GM12891 (cell line): ENCODE measurements around the gene GAS7. TPM values are rescaled to one million over a fixed set of nuclear protein-coding genes. Genes with fewer than 3 reads are reported as not detected.

Experiments
- DNase-seq: peaks from one replicate; pipeline ENCODE4 v3.0.0; 2011; ENCODE audit warnings: low spot score; ENCODE audit not compliant: insufficient read length
- FAIRE-seq: peaks from 2 replicates; lab custom pipeline; 2011; peaks lifted over from hg19 to GRCh38; lab: Jason Lieb, UNC
- PAX5 ChIP-seq: IDR thresholded peaks from 2 replicates; pipeline ENCODE4 v1.6.1; 2011; ENCODE audit warnings: low read length, moderate library complexity, mild to moderate bottlenecking; ENCODE audit not compliant: insufficient read depth, severe bottlenecking
- POLR2A ChIP-seq: IDR thresholded peaks from 2 replicates; pipeline ENCODE4 v1.6.1; 2011; ENCODE audit warnings: low read depth, low read length, control low read depth
- POLR2AphosphoS5 ChIP-seq: IDR thresholded peaks from 2 replicates; pipeline ENCODE4 v1.6.1; 2011; ENCODE audit warnings: low read depth, low read length, control low read depth
- POU2F2 ChIP-seq: IDR thresholded peaks from 2 replicates; pipeline ENCODE4 v1.6.1; 2011; ENCODE audit warnings: low read depth, mild to moderate bottlenecking, control low read depth, low read length, moderate library complexity
- SPI1 ChIP-seq: IDR thresholded peaks from 2 replicates; pipeline ENCODE4 v1.6.1; 2011; ENCODE audit warnings: low read depth, low read length, control low read depth
- TAF1 ChIP-seq: IDR thresholded peaks from 2 replicates; pipeline ENCODE4 v1.6.1; 2011; ENCODE audit warnings: low read depth, low read length, control low read depth
- polyA plus RNA-seq: library from polyadenylated mRNA; unstranded; fragments of >200 nt; gene quantifications from one replicate; pipeline ENCODE4 v1.2.1, GENCODE V29; 2012; ENCODE audit warnings: low read depth, missing spikeins, inconsistent platforms; ENCODE audit not compliant: missing spikeins

GAS7 gene
- polyA plus RNA-seq = 8.7 TPM

- FAIRE-seq = peak; percentile 79
These were observed at the start of gene GAS7 for GRCh38 chr17:10198509-10199249. Gene GAS7, minus strand, starts transcription at chr17:10198606.

GRCh38 chr17:10247810-10248209 is 49.4 kb upstream of the GAS7 start:
- no peak for TF ChIP-seq PAX5
- no peak for TF ChIP-seq TAF1
- no peak for TF ChIP-seq POU2F2
- TF ChIP-seq SPI1 = no peak
- no peak for TF ChIP-seq POLR2A
- TF ChIP-seq POLR2AphosphoS5 = no peak
- no peak for DNase-seq
- no peak for FAIRE-seq

More at GRCh38 chr17:10198509-10199249, at the start of gene GAS7:
- TF ChIP-seq POU2F2 (no peak), PAX5 (no peak), POLR2AphosphoS5 (no peak), SPI1 (no peak), TAF1 (no peak), POLR2A (no peak)
- peak; percentile 70 for DNase-seq

DNA sequence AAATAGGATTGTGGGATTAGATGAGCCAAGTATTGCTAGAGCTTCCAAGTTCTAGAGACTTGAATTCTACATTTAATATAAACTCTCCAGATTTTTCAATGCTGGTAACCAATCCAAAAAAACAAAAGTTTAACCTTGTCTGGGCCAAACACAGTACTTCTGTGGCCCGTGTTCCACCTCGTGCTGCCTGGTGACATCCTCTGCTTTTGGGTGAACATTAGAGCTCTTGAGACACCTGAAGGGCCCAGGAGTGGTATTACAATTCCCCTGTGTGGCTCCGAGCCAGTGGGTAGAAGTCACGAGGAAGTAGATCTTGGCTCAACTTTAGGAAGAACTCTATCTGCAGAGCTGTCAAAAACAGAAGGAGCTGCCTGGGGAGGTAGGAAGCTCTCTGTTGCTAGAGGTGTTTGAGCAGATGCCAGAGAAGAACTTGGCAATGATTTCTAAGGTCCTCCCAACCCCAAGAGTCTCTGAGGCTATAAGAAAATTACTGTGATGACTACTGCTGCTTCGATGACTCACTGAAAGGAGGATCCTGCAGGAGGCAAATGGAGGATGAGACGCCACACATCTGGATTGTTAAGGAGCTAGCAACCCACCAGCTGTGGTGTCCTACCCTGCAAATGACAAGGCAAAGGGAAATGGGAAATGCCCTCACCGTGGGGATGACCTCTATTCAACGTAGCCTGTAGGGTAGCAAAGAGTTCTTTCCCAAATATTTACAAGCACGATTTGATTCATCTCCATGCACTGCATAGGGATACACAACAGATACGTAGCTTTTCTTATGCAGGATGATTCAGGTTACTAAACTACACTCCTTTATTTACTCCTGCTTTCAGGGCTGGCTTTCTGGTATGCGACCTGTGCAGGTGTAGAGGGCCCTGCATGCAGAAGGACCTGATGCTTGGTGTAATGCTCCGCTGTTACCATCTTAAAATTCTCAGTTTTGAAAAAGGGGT is 45.8 kb upstream of the GAS7 start:
- DNase-seq (no peak), FAIRE-seq (no peak)
- TF ChIP-seq POU2F2 = no peak
- TF ChIP-seq POLR2AphosphoS5 = no peak
- no peak for TF ChIP-seq PAX5
- TF ChIP-seq POLR2A = no peak
- TF ChIP-seq TAF1 = no peak

DNA sequence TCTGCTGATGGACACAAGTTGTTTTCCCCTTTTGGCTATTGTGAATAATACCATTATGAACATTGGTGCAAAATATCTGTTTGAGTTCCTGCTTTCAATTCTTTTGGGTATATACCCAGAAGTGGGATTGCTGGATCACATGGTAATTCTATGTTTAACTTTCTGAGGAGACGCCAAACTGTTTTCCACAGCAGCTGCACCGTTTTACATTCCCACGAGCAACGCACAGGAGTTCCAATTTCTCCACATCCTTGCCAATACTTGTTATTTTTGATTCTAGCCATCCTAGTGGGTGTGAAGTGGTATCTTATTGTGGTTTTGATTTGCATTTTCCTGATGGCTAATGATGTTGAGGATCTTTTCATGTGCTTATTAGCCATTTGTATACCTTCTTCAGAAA is 43.4 kb upstream of the GAS7 start:
- TF ChIP-seq POLR2AphosphoS5 = no peak
- TF ChIP-seq SPI1 = no peak
- no peak for TF ChIP-seq PAX5
- TF ChIP-seq TAF1 = no peak
- no peak for TF ChIP-seq POLR2A
- no peak for TF ChIP-seq POU2F2
- FAIRE-seq (no peak), DNase-seq (no peak)

GRCh38 chr17:10238661-10239060 is 40.3 kb upstream of the GAS7 start:
- TF ChIP-seq POU2F2 (no peak), PAX5 (no peak)
- DNase-seq (no peak), FAIRE-seq (no peak)

- TF ChIP-seq PAX5 = no peak
- no peak for TF ChIP-seq POLR2A
- no peak for TF ChIP-seq TAF1
- no peak for TF ChIP-seq POLR2AphosphoS5
- TF ChIP-seq POU2F2 = no peak
- FAIRE-seq = no peak
These were observed 35.6 kb upstream of the GAS7 start for GRCh38 chr17:10234033-10234432.

DNA sequence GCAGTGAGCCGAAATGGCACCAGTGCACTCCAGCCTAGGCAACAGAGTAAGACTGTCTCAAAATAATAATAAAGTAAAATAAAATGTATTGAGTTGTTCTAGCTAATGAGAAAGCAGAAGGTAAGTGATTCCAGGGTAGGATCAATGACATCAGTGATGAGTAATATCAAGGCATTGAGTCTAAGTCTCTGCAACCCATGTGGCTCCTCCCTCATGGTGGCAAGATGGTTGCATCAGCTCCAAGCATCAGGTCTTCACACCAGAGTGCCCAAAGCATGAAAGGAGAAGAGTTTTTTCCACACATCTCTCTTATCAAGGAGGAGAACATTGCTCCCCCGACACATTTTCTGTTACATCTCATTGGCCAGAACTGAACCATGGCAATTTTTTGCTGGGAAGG is 34.8 kb upstream of the GAS7 start:
- DNase-seq = no peak
- FAIRE-seq = no peak
- no peak for TF ChIP-seq SPI1
- TF ChIP-seq POLR2AphosphoS5 = no peak
- no peak for TF ChIP-seq POU2F2
- TF ChIP-seq POLR2A = no peak
- no peak for TF ChIP-seq PAX5
- no peak for TF ChIP-seq TAF1

More at GRCh38 chr17:10234033-10234432, 35.6 kb upstream of the GAS7 start:
- DNase-seq = no peak

- DNase-seq (no peak), FAIRE-seq (no peak)
- TF ChIP-seq POLR2A (no peak), TAF1 (no peak), SPI1 (no peak), POLR2AphosphoS5 (no peak), PAX5 (no peak), POU2F2 (no peak)
These were observed 30.8 kb upstream of the GAS7 start for GRCh38 chr17:10229181-10229580.

DNA sequence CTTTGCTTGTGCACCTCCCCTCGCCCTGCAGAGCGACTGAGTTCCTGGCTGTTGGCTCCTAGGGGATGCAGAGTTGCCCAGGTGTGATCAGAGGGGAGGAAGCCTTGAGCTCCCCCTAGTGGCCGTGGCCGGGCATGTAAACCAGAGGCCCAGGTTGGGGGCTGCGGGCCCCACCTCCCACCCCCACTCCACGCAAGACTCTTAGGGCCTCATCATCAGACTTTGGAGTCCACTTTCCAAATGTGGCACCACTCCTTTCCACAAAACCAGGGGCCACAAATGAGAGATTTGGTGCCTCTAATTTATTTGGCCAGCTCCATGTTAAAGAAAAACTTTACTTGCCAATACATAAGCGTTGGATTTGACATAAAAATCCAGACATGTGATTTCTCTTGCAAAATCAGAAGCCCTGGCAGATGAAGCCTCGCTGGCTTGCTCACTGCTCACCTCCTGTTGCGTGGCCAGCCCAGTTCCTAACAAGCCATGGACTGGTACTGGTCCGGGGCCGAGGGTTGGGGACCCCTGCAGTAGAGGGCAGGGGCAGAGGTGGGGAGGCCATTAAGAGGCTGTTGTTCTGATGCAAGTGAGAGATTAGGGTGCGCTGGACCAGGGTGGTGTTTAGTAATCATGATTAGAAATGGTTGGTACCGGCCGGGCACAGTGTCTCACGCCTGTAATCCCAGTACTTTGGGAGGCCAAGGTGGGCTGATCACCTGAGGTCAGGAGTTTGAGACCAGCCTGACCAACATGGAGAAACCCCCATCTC is 28.7 kb upstream of the GAS7 start:
- peak; percentile 68 for FAIRE-seq
- no peak for TF ChIP-seq SPI1
- no peak for TF ChIP-seq PAX5
- TF ChIP-seq POLR2AphosphoS5 = no peak
- no peak for TF ChIP-seq POU2F2
- TF ChIP-seq POLR2A = no peak
- no peak for TF ChIP-seq TAF1
- DNase-seq = peak; percentile 68
